A549 (cell line): Measurements from ENCODE around the gene RAPGEF6. TPM values are rescaled to one million over a fixed set of nuclear protein-coding genes. Genes with fewer than 3 reads are reported as not detected.

ENCODE experiments used
- ATAC-seq, 2 experiments: fragments of 200-7000 bp in 1 of 2; fragments of >200 bp in 1 of 2; cut with Nextera tagmentation in 1 of 2; cut with Tn5 transposase in 1 of 2; 3 replicates each; pipeline versions ENCODE4 v1.8.0 to v1.9.1; 2018 to 2020; ENCODE audit warnings: mild to moderate bottlenecking in 1 of 2, moderate library complexity in 1 of 2
- CTCF ChIA-PET: fragments of 300-600 bp; sonication (Branson Sonifier 250); formaldehyde crosslinking; extraction: SDS; loops from one replicate; lab custom pipeline; 2021; ENCODE audit warnings: antibody characterized with exemption, inconsistent platforms; lab: Yijun Ruan, JAX
- POLR2A ChIA-PET: fragments of 350-600 bp; formaldehyde crosslinking; extraction: SDS; loops from one replicate; lab custom pipeline; 2021; ENCODE audit warnings: antibody characterized with exemption, inconsistent platforms; lab: Yijun Ruan, JAX
- DNase-seq, 2 experiments: peaks; one replicate each; pipeline versions ENCODE4 v3.0.0 to v3.0.0-alpha.2; 2011 to 2016; ENCODE audit warnings: low read depth in 1 of 2, low spot score in 1 of 2
- FAIRE-seq: peaks from 2 replicates; lab custom pipeline; 2011; peaks lifted over from hg19 to GRCh38; lab: Jason Lieb, UNC
- H3K27ac ChIP-seq, 2 experiments: fragments of >200 bp; sonication (Bioruptor Twin); formaldehyde crosslinking; 3 replicates each; pipeline ENCODE4 v1.5.1; 2016 to 2017
- H3K4me1 ChIP-seq: fragments of >200 bp; sonication (Bioruptor Twin); formaldehyde crosslinking; 3 replicates; pipeline ENCODE4 v1.6.1; 2016
- H3K4me2 ChIP-seq: fragments of >200 bp; sonication (Bioruptor Twin); formaldehyde crosslinking; 3 replicates; pipeline ENCODE4 v1.6.1; 2016
- H3K4me3 ChIP-seq: fragments of >200 bp; sonication (Bioruptor Twin); formaldehyde crosslinking; 3 replicates; pipeline ENCODE4 v1.5.1; 2016
- H3K9me3 ChIP-seq: fragments of >200 bp; sonication (Bioruptor Twin); formaldehyde crosslinking; 3 replicates; pipeline ENCODE4 v1.6.1; 2016
- BHLHE40 ChIP-seq: IDR thresholded peaks from 2 replicates; pipeline ENCODE4 v1.6.1; 2012; ENCODE audit warnings: low read depth, low read length, inconsistent platforms
- CHD4 ChIP-seq: fragments of 200-600 bp; sonication (generic); IDR thresholded peaks from 2 replicates; pipeline ENCODE4 v1.6.1; 2016; ENCODE audit warnings: antibody characterized with exemption, mild to moderate bottlenecking, borderline replicate concordance
- E2F6 ChIP-seq: IDR thresholded peaks from 2 replicates; pipeline ENCODE4 v1.6.1; 2012; ENCODE audit warnings: low read depth, borderline replicate concordance
- EP300 ChIP-seq, 2 experiments: fragments of >200 bp; sonication (Bioruptor Twin); formaldehyde crosslinking; IDR thresholded peaks; 2 replicates in 1 of 2; 3 replicates in 1 of 2; pipeline ENCODE4 v1.6.1; 2016 to 2017
- GATA3 ChIP-seq: IDR thresholded peaks from 2 replicates; pipeline ENCODE4 v1.6.1; 2012; ENCODE audit warnings: borderline replicate concordance
- HDAC2 ChIP-seq: fragments of 200-600 bp; sonication (generic); IDR thresholded peaks from 2 replicates; pipeline ENCODE4 v1.6.1; 2016
- HES2 ChIP-seq: fragments of >200 bp; sonication (Bioruptor Twin); formaldehyde crosslinking; IDR thresholded peaks from 2 replicates; pipeline ENCODE4 v1.6.1; 2016
- HMGXB4 ChIP-seq: fragments of 250-450 bp; sonication (Bioruptor Pico); IDR thresholded peaks from 2 replicates; pipeline ENCODE4 v1.5.0; 2021; ENCODE audit warnings: mild to moderate bottlenecking, moderate library complexity, borderline replicate concordance
- HOXB5 ChIP-seq: fragments of 250-450 bp; sonication (Bioruptor Pico); IDR thresholded peaks from 2 replicates; pipeline ENCODE4 v1.5.0; 2020; ENCODE audit warnings: mild to moderate bottlenecking, moderate library complexity
- JUNB ChIP-seq: fragments of >200 bp; sonication (Bioruptor Twin); formaldehyde crosslinking; IDR thresholded peaks from 2 replicates; pipeline ENCODE4 v1.6.1; 2016
- MAFK ChIP-seq: fragments of 450-650 bp; IDR thresholded peaks from 2 replicates; pipeline ENCODE4 v1.6.1; 2014; ENCODE audit not compliant: partially characterized antibody
- PHF8 ChIP-seq: fragments of 200-600 bp; sonication (generic); IDR thresholded peaks from 2 replicates; pipeline ENCODE4 v1.6.1; 2016; ENCODE audit warnings: low read depth, mild to moderate bottlenecking, antibody characterized with exemption, moderate library complexity, borderline replicate concordance
- RARB ChIP-seq: fragments of 250-450 bp; sonication (Bioruptor Pico); IDR thresholded peaks from 2 replicates; pipeline ENCODE4 v1.8.0; 2021; ENCODE audit warnings: mild to moderate bottlenecking, moderate library complexity
- RFX5 ChIP-seq: fragments of 450-650 bp; IDR thresholded peaks from 2 replicates; pipeline ENCODE4 v1.7.1; 2014; ENCODE audit warnings: antibody characterized with exemption, mild to moderate bottlenecking, moderate library complexity
- RNF2 ChIP-seq: fragments of 200-600 bp; sonication (generic); IDR thresholded peaks from 2 replicates; pipeline ENCODE4 v1.6.1; 2016; ENCODE audit warnings: low read depth, mild to moderate bottlenecking, antibody characterized with exemption, moderate library complexity, borderline replicate concordance
- SMC3 ChIP-seq: fragments of >200 bp; sonication (Bioruptor Twin); formaldehyde crosslinking; IDR thresholded peaks from 3 replicates; pipeline ENCODE4 v1.6.1; 2018; ENCODE audit warnings: inconsistent platforms
- TFCP2L1 ChIP-seq: fragments of 250-450 bp; sonication (Bioruptor Pico); IDR thresholded peaks from 2 replicates; pipeline ENCODE4 v1.5.0; 2021; ENCODE audit warnings: mild to moderate bottlenecking
- ZC3H11A ChIP-seq: fragments of 450-650 bp; IDR thresholded peaks from 2 replicates; pipeline ENCODE4 v1.6.1; 2014; ENCODE audit warnings: antibody characterized with exemption, mild to moderate bottlenecking
- WGBS: methylation state at CpG from one replicate; pipeline ENCODE4 v1.1.6; 2017; ENCODE audit errors: missing lambda C conversion rate; 5-methylcytosine and 5-hydroxymethylcytosine counted together
- polyA plus RNA-seq, 4 experiments: library from polyadenylated mRNA; depleted of rRNA in 3 of 4; stranded (reverse); fragments of >200 nt; fragmentation: RNase III in 1 of 4; extraction: RNeasy Plus Mini Kit Qiagen cat#74134 plus additional on column Dnase treatment in 1 of 4; gene quantifications; 2 replicates in 3 of 4; 3 replicates in 1 of 4; pipeline ENCODE4 v1.2.3, GENCODE V29; 2011 to 2017
- TF ChIP-seq, protein P1 (sequence below): fragments of 250-450 bp; sonication (Bioruptor Pico); IDR thresholded peaks from 2 replicates; pipeline ENCODE4 v1.5.0; 2020; ENCODE audit warnings: low read depth, mild to moderate bottlenecking, moderate library complexity
- TF ChIP-seq, protein P2 (sequence below): fragments of 450-650 bp; IDR thresholded peaks from 2 replicates; pipeline ENCODE4 v1.6.1; 2014; ENCODE audit warnings: antibody characterized with exemption
- TF ChIP-seq, protein P3 (sequence below): fragments of >200 bp; sonication (Bioruptor Twin); formaldehyde crosslinking; IDR thresholded peaks from 3 replicates; pipeline ENCODE4 v1.6.1; 2016

The RAPGEF6 gene
- polyA plus RNA-seq, 2 of the 4 experiments (the other 2 are of a cell fraction): 5.9 to 15.2 TPM

DNA sequence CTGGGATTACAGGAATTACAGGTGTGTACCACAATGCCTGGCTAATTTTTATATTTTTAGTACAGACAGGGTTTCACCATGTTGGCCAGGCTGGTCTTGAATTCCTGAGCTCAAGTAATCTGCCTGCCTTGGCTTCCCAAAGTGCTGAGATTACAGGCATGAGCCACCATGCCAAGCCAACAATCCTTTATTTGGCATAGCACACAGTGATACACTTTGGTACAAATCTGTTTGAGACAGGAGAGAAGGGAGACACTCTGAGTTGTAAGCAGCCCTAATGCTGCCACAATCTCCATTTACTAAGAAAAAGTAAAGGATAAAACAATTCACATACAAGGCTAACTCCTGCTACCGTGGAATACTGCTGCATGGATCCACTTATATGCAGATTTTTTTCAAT is 177.8 kb downstream of the RAPGEF6 start:
- Histone ChIP-seq H3K4me2 (no peak overlapping the region), H3K4me3 (no peak overlapping the region), H3K27ac (no peak overlapping the region), H3K9me3 (no peaks in the 10 kb centered on the region), H3K4me1 (no peaks in the 10 kb centered on the region)
- ChIA-PET CTCF (no interaction called here), POLR2A (no interaction called here)
- WGBS: 91% methylated on average over 1 of the region's 1 CpG
- DNase-seq (no peak), ATAC-seq (no peak), FAIRE-seq (no peak)
- TF ChIP-seq E2F6 (no peak), PHF8 (no peak), SMC3 (no peak), BHLHE40 (no peak), HDAC2 (no peak), RNF2 (no peak), HOXB5 (no peak), JUNB (no peak)

DNA sequence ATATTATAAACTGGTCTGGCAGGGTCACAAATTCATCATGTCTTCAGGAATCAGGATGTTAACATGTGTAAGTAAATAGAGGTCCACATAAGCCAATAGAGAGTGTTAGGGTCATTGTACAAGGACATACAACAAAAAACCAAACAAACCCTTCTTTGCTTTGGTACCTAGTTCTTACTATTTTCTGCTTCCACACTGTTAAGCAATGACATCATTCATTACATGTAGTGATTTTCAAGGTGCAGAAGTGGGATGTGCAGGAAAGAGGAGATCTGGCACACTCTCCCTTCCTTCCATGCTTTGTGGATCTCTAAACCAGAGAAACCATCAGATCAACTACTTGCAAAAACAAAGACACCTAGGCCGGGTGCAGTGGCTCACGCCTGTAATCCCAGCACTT is 184.1 kb downstream of the RAPGEF6 start:
- CTCF ChIA-PET: no interaction called here
- no peak overlapping the region for H3K27ac ChIP-seq
- no peaks in the 10 kb centered on the region for H3K4me1 ChIP-seq
- DNase-seq (no peak), FAIRE-seq (no peak), ATAC-seq (no peak)
- WGBS: 90% methylated on average over 2 of the region's 2 CpGs
- H3K4me3 ChIP-seq: no peak overlapping the region
- no peak overlapping the region for H3K4me2 ChIP-seq
- TF ChIP-seq, protein P1, sequence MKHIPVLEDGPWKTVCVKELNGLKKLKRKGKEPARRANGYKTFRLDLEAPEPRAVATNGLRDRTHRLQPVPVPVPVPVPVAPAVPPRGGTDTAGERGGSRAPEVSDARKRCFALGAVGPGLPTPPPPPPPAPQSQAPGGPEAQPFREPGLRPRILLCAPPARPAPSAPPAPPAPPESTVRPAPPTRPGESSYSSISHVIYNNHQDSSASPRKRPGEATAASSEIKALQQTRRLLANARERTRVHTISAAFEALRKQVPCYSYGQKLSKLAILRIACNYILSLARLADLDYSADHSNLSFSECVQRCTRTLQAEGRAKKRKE (CRISPR knock-in tag): no peak
- TF ChIP-seq RFX5 (no peak), TFCP2L1 (no peak), HES2 (no peak), HDAC2 (no peak), RARB (CRISPR knock-in tag) (no peak), PHF8 (no peak), HMGXB4 (CRISPR knock-in tag) (no peak), CHD4 (no peak), MAFK (no peak), GATA3 (no peak), EP300 (IDR thresholded peaks at IDR 0.05) (no peak), ZC3H11A (no peak)
- TF ChIP-seq, protein P2, sequence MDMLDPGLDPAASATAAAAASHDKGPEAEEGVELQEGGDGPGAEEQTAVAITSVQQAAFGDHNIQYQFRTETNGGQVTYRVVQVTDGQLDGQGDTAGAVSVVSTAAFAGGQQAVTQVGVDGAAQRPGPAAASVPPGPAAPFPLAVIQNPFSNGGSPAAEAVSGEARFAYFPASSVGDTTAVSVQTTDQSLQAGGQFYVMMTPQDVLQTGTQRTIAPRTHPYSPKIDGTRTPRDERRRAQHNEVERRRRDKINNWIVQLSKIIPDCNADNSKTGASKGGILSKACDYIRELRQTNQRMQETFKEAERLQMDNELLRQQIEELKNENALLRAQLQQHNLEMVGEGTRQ: no peak
- TF ChIP-seq, protein P3, sequence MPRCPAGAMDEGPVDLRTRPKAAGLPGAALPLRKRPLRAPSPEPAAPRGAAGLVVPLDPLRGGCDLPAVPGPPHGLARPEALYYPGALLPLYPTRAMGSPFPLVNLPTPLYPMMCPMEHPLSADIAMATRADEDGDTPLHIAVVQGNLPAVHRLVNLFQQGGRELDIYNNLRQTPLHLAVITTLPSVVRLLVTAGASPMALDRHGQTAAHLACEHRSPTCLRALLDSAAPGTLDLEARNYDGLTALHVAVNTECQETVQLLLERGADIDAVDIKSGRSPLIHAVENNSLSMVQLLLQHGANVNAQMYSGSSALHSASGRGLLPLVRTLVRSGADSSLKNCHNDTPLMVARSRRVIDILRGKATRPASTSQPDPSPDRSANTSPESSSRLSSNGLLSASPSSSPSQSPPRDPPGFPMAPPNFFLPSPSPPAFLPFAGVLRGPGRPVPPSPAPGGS: no peak
- no peaks in the 10 kb centered on the region for H3K9me3 ChIP-seq
- POLR2A ChIA-PET: no interaction called here
